Dendritic cell treated with granulocyte-macrophage colony-stimulating factor and Interleukin-4, amounts not matched to agents 40 ng/mL and 50 ng/mL, for 4 days (primary cell): ENCODE results near the gene RPL31.

Experiments used
- H3K27ac Mint-ChIP-seq: one replicate; pipeline ENCODE4 v1.8.0; 2022; ENCODE audit warnings: mild to moderate bottlenecking, mixed read lengths
- H3K27me3 Mint-ChIP-seq: one replicate; pipeline ENCODE4 v1.8.0; 2022; ENCODE audit warnings: mild to moderate bottlenecking, mixed read lengths
- H3K36me3 Mint-ChIP-seq: one replicate; pipeline ENCODE4 v1.8.0; 2022; ENCODE audit warnings: low read depth, mixed read lengths
- H3K4me1 Mint-ChIP-seq: one replicate; pipeline ENCODE4 v1.8.0; 2022; ENCODE audit warnings: low read depth, mixed read lengths
- H3K4me3 Mint-ChIP-seq: one replicate; pipeline ENCODE4 v1.8.0; 2022; ENCODE audit warnings: mild to moderate bottlenecking, moderate library complexity, mixed read lengths
- H3K9me3 Mint-ChIP-seq: one replicate; pipeline ENCODE4 v1.8.0; 2022; ENCODE audit warnings: mixed read lengths
- intact Hi-C: fragments of 100-400 bp; cut with micrococcal nuclease; formaldehyde crosslinking; loops from one replicate; pipeline ENCODE4 v1.15.0; 2022

RPL31 gene

DNA sequence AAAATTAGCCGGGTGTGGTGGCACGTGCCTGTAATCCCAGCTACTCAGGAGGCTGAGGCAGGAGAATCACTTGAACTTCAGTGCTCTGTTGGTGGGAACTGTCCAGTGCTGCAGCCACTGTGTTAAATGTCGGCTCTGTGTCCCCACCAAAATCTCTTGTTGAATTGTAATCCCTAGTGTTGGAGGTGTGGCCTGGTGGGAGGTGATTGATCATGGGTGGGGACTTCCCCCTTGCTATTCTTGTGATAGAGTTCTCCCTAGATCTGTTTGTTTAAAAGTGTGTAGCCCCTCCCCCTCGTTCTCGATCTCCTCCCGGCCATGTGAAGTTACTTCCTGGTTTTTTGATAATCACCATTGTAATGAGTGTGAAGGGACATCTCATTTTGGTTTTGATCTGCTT, 9.8 kb upstream of the RPL31 start:
- Mint-ChIP-seq H3K9me3 (no peaks in the 10 kb centered on the region), H3K4me1 (peaks cover 7% of the 10 kb centered on the region)

GRCh38 chr2:100993294-100993693, 8.8 kb upstream of the RPL31 start:
- intact Hi-C loops = no loop called here
- H3K27ac Mint-ChIP-seq = no peak overlapping the region

More for the DNA sequence above, 9.8 kb upstream of the RPL31 start:
- H3K27ac Mint-ChIP-seq = no peak overlapping the region
- intact Hi-C loops = no loop called here
- H3K27me3 Mint-ChIP-seq = no peaks in the 10 kb centered on the region
- no peaks in the 10 kb centered on the region for H3K36me3 Mint-ChIP-seq
- no peak overlapping the region for H3K4me3 Mint-ChIP-seq

DNA sequence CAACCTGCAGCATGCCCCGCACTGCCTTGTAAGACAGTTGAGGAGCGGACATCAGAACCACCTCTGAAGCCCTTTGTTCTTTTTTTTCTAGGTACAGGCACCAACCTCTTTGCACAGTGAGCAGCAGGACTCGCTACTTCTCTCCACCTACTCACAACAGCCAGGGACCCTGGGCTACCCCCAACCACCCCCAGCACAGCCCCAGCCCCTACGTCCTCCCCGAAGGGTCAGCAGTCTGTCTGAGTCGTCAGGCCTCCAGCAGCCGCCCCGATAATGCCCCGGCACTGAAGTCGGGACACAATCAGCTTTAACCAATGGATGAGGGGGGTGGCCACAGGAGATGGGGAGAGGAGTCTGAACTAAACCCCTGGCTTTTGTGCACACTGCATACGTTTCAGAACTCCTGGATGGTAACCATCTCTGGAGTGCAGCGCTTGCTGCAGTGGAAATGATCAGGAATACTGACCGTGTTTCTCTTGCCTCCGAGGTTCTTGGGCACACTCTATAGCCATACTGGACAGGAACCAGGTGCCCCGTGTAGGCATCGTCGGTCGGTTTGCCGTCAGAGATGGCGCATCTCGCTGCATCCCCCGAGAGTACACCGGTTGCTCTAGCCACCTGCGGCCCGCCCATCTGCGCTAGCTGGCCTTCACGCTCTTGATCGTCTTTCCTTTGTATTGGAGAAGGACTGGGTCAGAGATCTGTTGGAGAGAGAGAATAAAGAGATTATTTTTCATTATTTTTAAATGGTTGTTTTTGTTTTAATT, 6.6 kb upstream of the RPL31 start:
- intact Hi-C loops = no loop called here
- Mint-ChIP-seq H3K27me3 (peaks cover 5% of the 10 kb centered on the region), H3K9me3 (no peaks in the 10 kb centered on the region), H3K27ac (no peak overlapping the region), H3K36me3 (no peaks in the 10 kb centered on the region), H3K4me1 (peaks cover 7% of the 10 kb centered on the region), H3K4me3 (no peak overlapping the region)

More at GRCh38 chr2:100993294-100993693, 8.8 kb upstream of the RPL31 start:
- Mint-ChIP-seq H3K4me1 (peaks cover 7% of the 10 kb centered on the region), H3K9me3 (no peaks in the 10 kb centered on the region), H3K27me3 (no peaks in the 10 kb centered on the region), H3K36me3 (no peaks in the 10 kb centered on the region), H3K4me3 (no peak overlapping the region)

- peaks cover 9% of the 10 kb centered on the region for H3K4me1 Mint-ChIP-seq
- H3K27ac Mint-ChIP-seq = no peak overlapping the region
- intact Hi-C loops = no loop called here
- peaks cover 5% of the 10 kb centered on the region for H3K27me3 Mint-ChIP-seq
- H3K4me3 Mint-ChIP-seq = no peak overlapping the region
- H3K36me3 Mint-ChIP-seq = peaks cover 11% of the 10 kb centered on the region
- H3K9me3 Mint-ChIP-seq = no peaks in the 10 kb centered on the region
Observed at GRCh38 chr2:100997509-100998234, 4.4 kb upstream of the RPL31 start.

DNA sequence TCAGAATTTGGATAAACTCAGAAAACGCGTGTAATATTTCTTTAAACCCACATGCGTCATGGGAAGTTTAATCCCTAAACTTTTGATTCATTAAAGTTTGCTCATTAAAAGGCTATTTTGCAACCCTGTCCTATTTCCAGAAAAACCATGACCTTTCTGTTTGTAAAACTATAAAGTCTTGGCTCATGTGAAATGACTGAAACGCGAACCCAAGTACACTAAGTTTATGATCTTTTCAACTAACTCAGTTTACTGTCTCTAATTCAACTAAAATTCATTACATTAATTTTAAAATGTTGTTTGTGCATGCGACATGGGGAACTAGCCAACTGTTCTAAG, 3.9 kb upstream of the RPL31 start:
- peaks cover 5% of the 10 kb centered on the region for H3K27me3 Mint-ChIP-seq
- no peaks in the 10 kb centered on the region for H3K9me3 Mint-ChIP-seq
- no peak overlapping the region for H3K27ac Mint-ChIP-seq
- H3K4me3 Mint-ChIP-seq = no peak overlapping the region
- H3K4me1 Mint-ChIP-seq = peaks cover 14% of the 10 kb centered on the region
- H3K36me3 Mint-ChIP-seq = peaks cover 16% of the 10 kb centered on the region
- intact Hi-C loops = no loop called here

- Mint-ChIP-seq H3K4me3 (no peak overlapping the region), H3K27me3 (peaks cover 5% of the 10 kb centered on the region), H3K27ac (peak overlapping the region; percentile 7), H3K9me3 (no peaks in the 10 kb centered on the region), H3K36me3 (peaks cover 34% of the 10 kb centered on the region), H3K4me1 (peaks cover 32% of the 10 kb centered on the region)
- intact Hi-C loops = no loop called here
Observed at GRCh38 chr2:100999995-101000394, 2.1 kb upstream of the RPL31 start.

DNA sequence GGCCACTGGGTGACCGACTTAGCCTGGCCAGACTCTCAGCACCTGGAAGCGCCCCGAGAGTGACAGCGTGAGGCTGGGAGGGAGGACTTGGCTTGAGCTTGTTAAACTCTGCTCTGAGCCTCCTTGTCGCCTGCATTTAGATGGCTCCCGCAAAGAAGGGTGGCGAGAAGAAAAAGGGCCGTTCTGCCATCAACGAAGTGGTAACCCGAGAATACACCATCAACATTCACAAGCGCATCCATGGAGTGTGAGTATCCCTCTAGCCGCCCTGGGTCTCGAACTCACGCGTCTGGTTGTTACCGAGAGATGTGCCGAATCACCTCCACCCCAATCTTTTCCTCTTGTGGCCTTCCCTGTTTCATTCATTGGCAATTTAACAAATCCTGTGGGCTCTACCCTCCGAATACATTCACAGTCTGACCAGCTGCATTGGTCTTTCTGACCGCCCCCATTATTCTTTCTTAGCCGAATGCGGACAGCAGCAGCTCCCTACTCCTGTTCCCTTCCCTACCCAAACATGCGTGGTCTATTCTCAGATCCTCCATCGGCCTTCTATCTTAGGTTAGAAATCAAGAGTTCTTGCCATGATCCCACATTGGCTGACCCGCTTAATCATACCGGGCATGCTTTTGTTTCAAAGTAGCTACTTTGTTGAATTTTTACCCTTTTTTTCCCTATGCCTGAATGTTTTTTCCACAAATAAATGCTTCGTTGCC, 631 bp downstream of the RPL31 start:
- peaks cover 5% of the 10 kb centered on the region for H3K27me3 Mint-ChIP-seq
- H3K4me3 Mint-ChIP-seq = peak overlapping the region; percentile 97
- peak overlapping the region; percentile 92 for H3K27ac Mint-ChIP-seq
- H3K36me3 Mint-ChIP-seq = peaks cover 62% of the 10 kb centered on the region
- no peaks in the 10 kb centered on the region for H3K9me3 Mint-ChIP-seq
- peaks cover 45% of the 10 kb centered on the region for H3K4me1 Mint-ChIP-seq
- intact Hi-C loops = loop anchor here (2.0 kb wide), 1 partner anchor 440 kb away; the partner anchor contains the start of gene PDCL3

DNA sequence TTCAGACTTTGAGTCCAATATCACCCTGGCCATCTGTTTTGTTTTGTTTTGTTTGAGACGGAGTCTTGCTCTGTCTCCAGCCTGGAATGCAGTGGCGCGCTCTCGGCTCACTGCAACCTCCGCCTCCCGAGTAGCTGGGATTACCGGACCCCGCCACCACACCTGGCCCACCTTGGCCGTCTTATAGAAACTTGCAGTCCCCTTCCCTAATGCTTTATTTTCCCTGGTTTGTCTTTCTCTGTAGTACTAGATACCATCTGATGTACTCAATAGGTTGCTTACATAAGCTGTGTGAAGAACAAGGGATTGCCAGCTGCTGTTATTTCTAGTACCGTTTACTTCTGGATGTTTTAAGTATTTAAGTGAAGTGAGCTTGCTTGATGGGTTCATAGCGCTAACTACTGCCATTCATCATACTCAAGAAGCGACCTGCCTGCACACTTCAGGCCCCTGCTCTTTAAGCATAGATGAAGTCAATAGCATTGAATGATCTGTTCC, 1.2 kb downstream of the RPL31 start:
- no peaks in the 10 kb centered on the region for H3K9me3 Mint-ChIP-seq
- peaks cover 5% of the 10 kb centered on the region for H3K27me3 Mint-ChIP-seq
- intact Hi-C loops = loop anchor here (2.0 kb wide), 1 partner anchor 441 kb away; the partner anchor contains the start of gene PDCL3
- H3K36me3 Mint-ChIP-seq = peaks cover 68% of the 10 kb centered on the region
- H3K4me3 Mint-ChIP-seq = peak overlapping the region; percentile 97
- peaks cover 52% of the 10 kb centered on the region for H3K4me1 Mint-ChIP-seq
- H3K27ac Mint-ChIP-seq = peak overlapping the region; percentile 92

DNA sequence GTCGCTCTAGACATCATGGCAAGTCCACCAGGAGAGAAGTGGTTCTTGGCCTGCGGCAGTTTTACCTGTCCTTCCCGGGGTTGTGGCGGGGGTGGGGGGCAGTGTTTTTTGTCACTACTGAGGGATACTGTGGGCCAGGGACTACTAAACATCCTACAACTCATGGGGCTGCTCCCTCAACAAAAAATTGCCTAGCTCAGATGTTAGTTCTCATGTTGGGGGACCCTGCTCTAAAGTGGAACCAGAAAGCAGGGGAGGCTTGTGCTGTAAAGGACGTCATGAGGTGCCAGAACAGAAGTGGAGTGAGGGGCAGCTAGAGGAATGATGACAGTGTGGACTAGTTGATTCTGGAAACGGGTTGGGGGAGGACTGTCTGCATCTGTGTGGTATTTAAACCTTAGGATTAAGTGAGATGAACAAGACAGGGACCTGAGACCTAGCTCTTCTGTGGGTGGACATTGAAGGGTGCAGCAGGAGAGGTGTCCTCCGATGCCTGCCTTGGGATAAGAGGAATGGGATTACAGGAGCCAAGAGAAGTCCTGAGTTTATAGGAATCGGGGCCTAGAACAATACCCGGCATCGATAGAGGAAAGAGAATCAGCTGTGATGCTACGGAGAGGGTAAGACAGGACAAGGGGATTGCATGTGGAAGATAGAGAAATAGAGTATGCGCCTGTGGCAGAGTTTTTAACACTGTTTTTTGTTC, 2.7 kb downstream of the RPL31 start:
- Mint-ChIP-seq H3K9me3 (no peaks in the 10 kb centered on the region), H3K27me3 (peaks cover under 1% of the 10 kb centered on the region), H3K4me3 (no peak overlapping the region), H3K27ac (peak overlapping the region; percentile 65), H3K4me1 (peaks cover 59% of the 10 kb centered on the region), H3K36me3 (peaks cover 82% of the 10 kb centered on the region)
- intact Hi-C loops = no loop called here

DNA sequence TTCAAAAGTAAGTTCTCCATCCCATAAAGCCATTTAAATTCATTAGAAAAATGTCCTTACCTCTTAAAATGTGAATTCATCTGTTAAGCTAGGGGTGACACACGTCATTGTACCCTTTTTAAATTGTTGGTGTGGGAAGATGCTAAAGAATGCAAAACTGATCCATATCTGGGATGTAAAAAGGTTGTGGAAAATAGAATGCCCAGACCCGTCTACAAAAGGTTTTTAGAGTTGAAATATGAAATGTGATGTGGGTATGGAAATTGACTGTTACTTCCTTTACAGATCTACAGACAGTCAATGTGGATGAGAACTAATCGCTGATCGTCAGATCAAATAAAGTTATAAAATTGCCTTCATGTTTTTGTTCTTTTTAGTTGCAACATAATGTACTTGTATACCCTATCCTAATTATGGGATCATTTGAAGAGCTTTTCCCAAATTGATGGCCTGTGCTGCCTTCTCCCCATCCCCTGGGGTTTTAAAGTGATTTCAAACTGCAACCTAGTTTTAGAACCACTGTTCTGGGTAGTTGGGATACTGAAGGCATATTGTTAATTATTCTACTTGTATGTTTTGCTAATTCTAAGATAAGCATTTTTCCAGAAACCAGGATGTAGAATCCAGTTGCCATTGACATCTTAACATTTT, 4.1 kb downstream of the RPL31 start:
- Mint-ChIP-seq H3K27ac (no peak overlapping the region), H3K27me3 (no peaks in the 10 kb centered on the region), H3K36me3 (peaks cover 96% of the 10 kb centered on the region), H3K4me1 (peaks cover 63% of the 10 kb centered on the region), H3K9me3 (no peaks in the 10 kb centered on the region), H3K4me3 (no peak overlapping the region)
- intact Hi-C loops = no loop called here

GRCh38 chr2:101007415-101008345, 5.6 kb downstream of the RPL31 start:
- Mint-ChIP-seq H3K27me3 (no peaks in the 10 kb centered on the region), H3K9me3 (no peaks in the 10 kb centered on the region), H3K4me3 (no peak overlapping the region), H3K4me1 (peaks cover 69% of the 10 kb centered on the region), H3K36me3 (peaks cover 97% of the 10 kb centered on the region), H3K27ac (no peak overlapping the region)
- intact Hi-C loops = no loop called here

GRCh38 chr2:101011152-101011551, 9.1 kb downstream of the RPL31 start:
- no peaks in the 10 kb centered on the region for H3K9me3 Mint-ChIP-seq
- H3K4me3 Mint-ChIP-seq = no peak overlapping the region
- H3K27me3 Mint-ChIP-seq = no peaks in the 10 kb centered on the region
- peak overlapping the region; percentile 61 for H3K27ac Mint-ChIP-seq
- peaks cover 79% of the 10 kb centered on the region for H3K36me3 Mint-ChIP-seq
- intact Hi-C loops = loop anchor here (10.0 kb wide), 1 partner anchor 104 kb away; no protein-coding TSS in a partner anchor
- H3K4me1 Mint-ChIP-seq = peaks cover 36% of the 10 kb centered on the region
